ENCODE data around the gene STAT2. TPM values are rescaled to one million over a fixed set of nuclear protein-coding genes. Genes with fewer than 3 reads are reported as not detected.

STAT2 gene
- total and polyA plus RNA-seq, 2 of the 13 experiments (the other 11 are each of a cell fraction or from before 2014, with no cell fraction given), result 43.5 to 84.6 TPM

DNA sequence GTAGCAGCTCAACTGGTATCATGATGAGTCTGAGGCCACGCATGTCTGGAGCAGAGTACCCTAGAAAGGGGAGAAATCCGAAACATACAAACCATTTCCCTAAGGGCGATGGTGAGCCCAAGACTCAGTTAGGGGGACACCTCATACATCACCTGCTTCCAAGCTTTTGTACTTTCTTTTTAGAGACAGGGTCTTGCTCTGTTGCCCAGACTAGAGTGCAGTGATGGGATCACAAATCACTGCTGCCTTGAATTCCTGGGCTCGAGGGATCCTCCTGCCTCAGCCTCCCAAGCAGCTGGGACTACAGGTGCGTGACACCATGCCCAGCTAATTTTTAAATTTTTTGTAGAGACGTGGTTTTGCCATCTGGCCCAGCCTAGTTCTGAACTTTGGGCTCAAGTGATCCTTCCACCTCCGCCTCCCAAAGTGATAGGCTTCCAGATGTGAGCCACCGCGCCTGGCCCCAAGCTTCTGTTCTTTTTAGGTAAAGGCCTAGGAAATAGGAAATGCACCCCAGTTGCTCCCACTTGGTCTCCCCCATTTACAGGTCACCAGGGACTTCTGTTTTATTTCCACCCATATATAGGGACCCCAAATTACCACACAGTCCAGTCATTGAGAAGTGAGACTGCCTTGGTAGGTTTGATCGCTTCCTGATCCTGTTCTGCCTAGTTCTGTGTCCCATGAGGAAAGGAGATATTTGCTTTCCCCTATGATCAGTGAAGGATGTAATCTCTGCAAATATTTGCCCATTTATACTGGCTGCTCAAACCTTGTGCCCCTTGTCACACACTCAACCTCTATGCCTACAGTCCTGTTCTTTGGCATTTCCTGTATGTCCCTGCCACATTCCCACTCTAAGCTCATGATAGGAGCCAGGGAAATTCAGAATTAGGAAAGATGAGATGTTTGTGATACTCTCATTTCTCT lies 2.5 kb upstream of the STAT2 start, which contains the start of gene APOF (continued):
- TF ChIP-seq YEATS4 (CRISPR knock-in tag; IDR thresholded peaks at IDR 0.05; ENCODE audit: borderline replicate concordance) (peak; percentile 44; the same call in 1 of the 2 replicates), ONECUT2 (CRISPR knock-in tag; IDR thresholded peaks at IDR 0.05) (no peak), TP53 (CRISPR knock-in tag; conservative IDR thresholded peaks at IDR 0.05) (no peak), ZNF121 (CRISPR knock-in tag; IDR thresholded peaks at IDR 0.05) (peak; percentile 91), ZNF12 (CRISPR knock-in tag; IDR thresholded peaks at IDR 0.05) (no peak), KLF6 (CRISPR knock-in tag; IDR thresholded peaks at IDR 0.05) (no peak), RBM22 (optimal IDR thresholded peaks at IDR 0.05; ENCODE audit: low read length) (no peak), ZNF264 (CRISPR knock-in tag; IDR thresholded peaks at IDR 0.05) (no peak; the same call in 1 of the 2 replicates), ZNF101 (CRISPR knock-in tag; IDR thresholded peaks at IDR 0.05; ENCODE audit: borderline replicate concordance, low read depth) (no peak), ZNF530 (CRISPR knock-in tag; IDR thresholded peaks at IDR 0.05; ENCODE audit: low read depth) (no peak), ZNF292 (CRISPR knock-in tag; IDR thresholded peaks at IDR 0.05; ENCODE audit: borderline replicate concordance, low read depth) (no peak)
- TF ChIP-seq, protein P1, sequence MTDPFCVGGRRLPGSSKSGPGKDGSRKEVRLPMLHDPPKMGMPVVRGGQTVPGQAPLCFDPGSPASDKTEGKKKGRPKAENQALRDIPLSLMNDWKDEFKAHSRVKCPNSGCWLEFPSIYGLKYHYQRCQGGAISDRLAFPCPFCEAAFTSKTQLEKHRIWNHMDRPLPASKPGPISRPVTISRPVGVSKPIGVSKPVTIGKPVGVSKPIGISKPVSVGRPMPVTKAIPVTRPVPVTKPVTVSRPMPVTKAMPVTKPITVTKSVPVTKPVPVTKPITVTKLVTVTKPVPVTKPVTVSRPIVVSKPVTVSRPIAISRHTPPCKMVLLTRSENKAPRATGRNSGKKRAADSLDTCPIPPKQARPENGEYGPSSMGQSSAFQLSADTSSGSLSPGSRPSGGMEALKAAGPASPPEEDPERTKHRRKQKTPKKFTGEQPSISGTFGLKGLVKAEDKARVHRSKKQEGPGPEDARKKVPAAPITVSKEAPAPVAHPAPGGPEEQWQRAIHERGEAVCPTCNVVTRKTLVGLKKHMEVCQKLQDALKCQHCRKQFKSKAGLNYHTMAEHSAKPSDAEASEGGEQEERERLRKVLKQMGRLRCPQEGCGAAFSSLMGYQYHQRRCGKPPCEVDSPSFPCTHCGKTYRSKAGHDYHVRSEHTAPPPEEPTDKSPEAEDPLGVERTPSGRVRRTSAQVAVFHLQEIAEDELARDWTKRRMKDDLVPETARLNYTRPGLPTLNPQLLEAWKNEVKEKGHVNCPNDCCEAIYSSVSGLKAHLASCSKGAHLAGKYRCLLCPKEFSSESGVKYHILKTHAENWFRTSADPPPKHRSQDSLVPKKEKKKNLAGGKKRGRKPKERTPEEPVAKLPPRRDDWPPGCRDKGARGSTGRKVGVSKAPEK (CRISPR knock-in tag; IDR thresholded peaks at IDR 0.05; ENCODE audit: borderline replicate concordance), result no peak
- TF ChIP-seq, protein P2, sequence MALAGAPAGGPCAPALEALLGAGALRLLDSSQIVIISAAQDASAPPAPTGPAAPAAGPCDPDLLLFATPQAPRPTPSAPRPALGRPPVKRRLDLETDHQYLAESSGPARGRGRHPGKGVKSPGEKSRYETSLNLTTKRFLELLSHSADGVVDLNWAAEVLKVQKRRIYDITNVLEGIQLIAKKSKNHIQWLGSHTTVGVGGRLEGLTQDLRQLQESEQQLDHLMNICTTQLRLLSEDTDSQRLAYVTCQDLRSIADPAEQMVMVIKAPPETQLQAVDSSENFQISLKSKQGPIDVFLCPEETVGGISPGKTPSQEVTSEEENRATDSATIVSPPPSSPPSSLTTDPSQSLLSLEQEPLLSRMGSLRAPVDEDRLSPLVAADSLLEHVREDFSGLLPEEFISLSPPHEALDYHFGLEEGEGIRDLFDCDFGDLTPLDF (CRISPR knock-in tag; IDR thresholded peaks at IDR 0.05), result no peak
- TF ChIP-seq, protein P3, sequence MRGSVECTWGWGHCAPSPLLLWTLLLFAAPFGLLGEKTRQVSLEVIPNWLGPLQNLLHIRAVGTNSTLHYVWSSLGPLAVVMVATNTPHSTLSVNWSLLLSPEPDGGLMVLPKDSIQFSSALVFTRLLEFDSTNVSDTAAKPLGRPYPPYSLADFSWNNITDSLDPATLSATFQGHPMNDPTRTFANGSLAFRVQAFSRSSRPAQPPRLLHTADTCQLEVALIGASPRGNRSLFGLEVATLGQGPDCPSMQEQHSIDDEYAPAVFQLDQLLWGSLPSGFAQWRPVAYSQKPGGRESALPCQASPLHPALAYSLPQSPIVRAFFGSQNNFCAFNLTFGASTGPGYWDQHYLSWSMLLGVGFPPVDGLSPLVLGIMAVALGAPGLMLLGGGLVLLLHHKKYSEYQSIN (CRISPR knock-in tag; IDR thresholded peaks at IDR 0.05; ENCODE audit: borderline replicate concordance), result no peak
- TF ChIP-seq, protein P4, sequence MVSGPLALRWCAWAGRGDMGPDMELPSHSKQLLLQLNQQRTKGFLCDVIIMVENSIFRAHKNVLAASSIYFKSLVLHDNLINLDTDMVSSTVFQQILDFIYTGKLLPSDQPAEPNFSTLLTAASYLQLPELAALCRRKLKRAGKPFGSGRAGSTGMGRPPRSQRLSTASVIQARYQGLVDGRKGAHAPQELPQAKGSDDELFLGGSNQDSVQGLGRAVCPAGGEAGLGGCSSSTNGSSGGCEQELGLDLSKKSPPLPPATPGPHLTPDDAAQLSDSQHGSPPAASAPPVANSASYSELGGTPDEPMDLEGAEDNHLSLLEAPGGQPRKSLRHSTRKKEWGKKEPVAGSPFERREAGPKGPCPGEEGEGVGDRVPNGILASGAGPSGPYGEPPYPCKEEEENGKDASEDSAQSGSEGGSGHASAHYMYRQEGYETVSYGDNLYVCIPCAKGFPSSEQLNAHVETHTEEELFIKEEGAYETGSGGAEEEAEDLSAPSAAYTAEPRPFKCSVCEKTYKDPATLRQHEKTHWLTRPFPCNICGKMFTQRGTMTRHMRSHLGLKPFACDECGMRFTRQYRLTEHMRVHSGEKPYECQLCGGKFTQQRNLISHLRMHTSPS (CRISPR knock-in tag; IDR thresholded peaks at IDR 0.05; ENCODE audit: low read depth), result peak; percentile 94
- TF ChIP-seq, protein P5, sequence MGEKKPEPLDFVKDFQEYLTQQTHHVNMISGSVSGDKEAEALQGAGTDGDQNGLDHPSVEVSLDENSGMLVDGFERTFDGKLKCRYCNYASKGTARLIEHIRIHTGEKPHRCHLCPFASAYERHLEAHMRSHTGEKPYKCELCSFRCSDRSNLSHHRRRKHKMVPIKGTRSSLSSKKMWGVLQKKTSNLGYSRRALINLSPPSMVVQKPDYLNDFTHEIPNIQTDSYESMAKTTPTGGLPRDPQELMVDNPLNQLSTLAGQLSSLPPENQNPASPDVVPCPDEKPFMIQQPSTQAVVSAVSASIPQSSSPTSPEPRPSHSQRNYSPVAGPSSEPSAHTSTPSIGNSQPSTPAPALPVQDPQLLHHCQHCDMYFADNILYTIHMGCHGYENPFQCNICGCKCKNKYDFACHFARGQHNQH (CRISPR knock-in tag; IDR thresholded peaks at IDR 0.05), result peak; percentile 56; the same call in 1 of the 2 replicates
- TF ChIP-seq, protein P6, sequence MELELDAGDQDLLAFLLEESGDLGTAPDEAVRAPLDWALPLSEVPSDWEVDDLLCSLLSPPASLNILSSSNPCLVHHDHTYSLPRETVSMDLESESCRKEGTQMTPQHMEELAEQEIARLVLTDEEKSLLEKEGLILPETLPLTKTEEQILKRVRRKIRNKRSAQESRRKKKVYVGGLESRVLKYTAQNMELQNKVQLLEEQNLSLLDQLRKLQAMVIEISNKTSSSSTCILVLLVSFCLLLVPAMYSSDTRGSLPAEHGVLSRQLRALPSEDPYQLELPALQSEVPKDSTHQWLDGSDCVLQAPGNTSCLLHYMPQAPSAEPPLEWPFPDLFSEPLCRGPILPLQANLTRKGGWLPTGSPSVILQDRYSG (CRISPR knock-in tag; IDR thresholded peaks at IDR 0.05), result no peak
- TF ChIP-seq, protein P7, sequence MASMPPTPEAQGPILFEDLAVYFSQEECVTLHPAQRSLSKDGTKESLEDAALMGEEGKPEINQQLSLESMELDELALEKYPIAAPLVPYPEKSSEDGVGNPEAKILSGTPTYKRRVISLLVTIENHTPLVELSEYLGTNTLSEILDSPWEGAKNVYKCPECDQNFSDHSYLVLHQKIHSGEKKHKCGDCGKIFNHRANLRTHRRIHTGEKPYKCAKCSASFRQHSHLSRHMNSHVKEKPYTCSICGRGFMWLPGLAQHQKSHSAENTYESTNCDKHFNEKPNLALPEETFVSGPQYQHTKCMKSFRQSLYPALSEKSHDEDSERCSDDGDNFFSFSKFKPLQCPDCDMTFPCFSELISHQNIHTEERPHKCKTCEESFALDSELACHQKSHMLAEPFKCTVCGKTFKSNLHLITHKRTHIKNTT (CRISPR knock-in tag; IDR thresholded peaks at IDR 0.05), result no peak
